IMR-90 (cell line): ENCODE measurements around the gene TMC7. TPM values are rescaled to one million over a fixed set of nuclear protein-coding genes. Genes with fewer than 3 reads are reported as not detected.

Source experiments
- ATAC-seq: fragments of 200-7000 bp; cut with Tn5 transposase; 2 replicates; pipeline ENCODE4 v1.9.1; 2020; ENCODE audit warnings: low read depth, mild to moderate bottlenecking, moderate library complexity
- BruUV-seq: library from RNA; stranded (reverse); fragments of 400-500 nt; replicated peaks from 2 replicates; lab custom pipeline; 2021; lab: Mats Ljungman, UMichigan
- CTCF ChIA-PET: fragments of 300-600 bp; formaldehyde crosslinking; extraction: SDS; loops from one replicate; lab custom pipeline; 2021; ENCODE audit warnings: antibody characterized with exemption; lab: Yijun Ruan, JAX
- POLR2A ChIA-PET: fragments of 300-600 bp; sonication (Branson Sonifier 250); formaldehyde crosslinking; loops from one replicate; lab custom pipeline; 2022; ENCODE audit warnings: antibody characterized with exemption; ENCODE audit not compliant: unreplicated experiment; lab: Charles Lee
- DNase-seq: peaks from one replicate; pipeline ENCODE4 v3.0.0; 2013
- H2AFZ ChIP-seq: replicated peaks from 2 replicates; pipeline ENCODE3; 2013; ENCODE audit warnings: low read length, mild to moderate bottlenecking; ENCODE audit not compliant: poor library complexity
- H2AK5ac ChIP-seq: 2 replicates; pipeline ENCODE4 v1.6.1; 2013; ENCODE audit warnings: low read depth, low read length, inconsistent platforms
- H2AK9ac ChIP-seq: replicated peaks from 2 replicates; pipeline ENCODE3; 2013; ENCODE audit warnings: mild to moderate bottlenecking, low read depth, low read length, moderate library complexity; ENCODE audit not compliant: poor library complexity
- H2BK120ac ChIP-seq: 2 replicates; pipeline ENCODE4 v1.6.1; 2013; ENCODE audit warnings: low read depth, low read length, inconsistent platforms
- H2BK15ac ChIP-seq: 3 replicates; pipeline ENCODE4 v1.6.1; 2013; ENCODE audit warnings: low read depth, low read length, inconsistent platforms
- H2BK20ac ChIP-seq: 2 replicates; pipeline ENCODE4 v1.6.1; 2013; ENCODE audit warnings: low read depth, mild to moderate bottlenecking, inconsistent platforms, low read length, moderate library complexity
- H2BK5ac ChIP-seq: 2 replicates; pipeline ENCODE4 v1.6.1; 2013; ENCODE audit warnings: mild to moderate bottlenecking, low read depth, low read length, inconsistent platforms; ENCODE audit not compliant: poor library complexity, severe bottlenecking
- H3K14ac ChIP-seq: replicated peaks from 2 replicates; pipeline ENCODE4 v1.6.1; 2013; ENCODE audit warnings: low read depth, low read length, inconsistent platforms
- H3K18ac ChIP-seq: 2 replicates; pipeline ENCODE4 v1.6.1; 2013; ENCODE audit warnings: low read depth, low read length, control low read depth
- H3K23ac ChIP-seq: 2 replicates; pipeline ENCODE4 v1.6.1; 2013; ENCODE audit warnings: low read depth, low read length, inconsistent platforms
- H3K27ac ChIP-seq: 2 replicates; pipeline ENCODE4 v1.5.1; 2013; ENCODE audit warnings: mild to moderate bottlenecking, control low read depth, low read length; ENCODE audit not compliant: insufficient read depth
- H3K27me3 ChIP-seq: 2 replicates; pipeline ENCODE4 v1.6.1; 2013; ENCODE audit warnings: low read length; ENCODE audit not compliant: control insufficient read depth, insufficient read depth
- H3K36me3 ChIP-seq: 2 replicates; pipeline ENCODE4 v1.6.1; 2013; ENCODE audit warnings: low read length, mixed read lengths; ENCODE audit not compliant: control insufficient read depth, insufficient read depth
- H3K4ac ChIP-seq: 2 replicates; pipeline ENCODE4 v1.6.1; 2013; ENCODE audit warnings: low read depth, low read length, inconsistent platforms
- H3K4me1 ChIP-seq: 2 replicates; pipeline ENCODE4 v1.6.1; 2013; ENCODE audit warnings: low read length, mixed read lengths; ENCODE audit not compliant: control insufficient read depth, insufficient read depth
- H3K4me2 ChIP-seq: 2 replicates; pipeline ENCODE4 v1.6.1; 2013; ENCODE audit warnings: low read depth, mild to moderate bottlenecking, control low read depth, low read length, moderate library complexity
- H3K4me3 ChIP-seq: 2 replicates; pipeline ENCODE4 v1.5.1; 2013; ENCODE audit warnings: low read depth, mild to moderate bottlenecking, control low read depth, low read length, moderate library complexity; ENCODE audit not compliant: insufficient read depth
- H3K56ac ChIP-seq: 2 replicates; pipeline ENCODE4 v1.6.1; 2013; ENCODE audit warnings: low read length, inconsistent platforms; ENCODE audit not compliant: insufficient read depth; ENCODE audit errors: extremely low read depth
- H3K79me1 ChIP-seq, 2 experiments: 2 replicates each; pipeline ENCODE4 v1.6.1; 2013; ENCODE audit warnings: low read length in 2 of 2, inconsistent platforms in 1 of 2, low read depth in 1 of 2
- H3K9ac ChIP-seq: 2 replicates; pipeline ENCODE4 v1.6.1; 2013; ENCODE audit warnings: low read depth, low read length, control low read depth
- H3K9me1 ChIP-seq: 2 replicates; pipeline ENCODE4 v1.6.1; 2013; ENCODE audit warnings: low read length, inconsistent platforms; ENCODE audit not compliant: insufficient read depth
- H3K9me3 ChIP-seq: 2 replicates; pipeline ENCODE4 v1.6.1; 2013; ENCODE audit warnings: low read length; ENCODE audit not compliant: control insufficient read depth, insufficient read depth
- H4K20me1 ChIP-seq: 2 replicates; pipeline ENCODE4 v1.6.1; 2013; ENCODE audit warnings: low read length, inconsistent platforms; ENCODE audit not compliant: insufficient read depth
- H4K5ac ChIP-seq: 2 replicates; pipeline ENCODE4 v1.6.1; 2013; ENCODE audit warnings: mild to moderate bottlenecking, low read depth, low read length, control low read depth
- H4K8ac ChIP-seq, 2 experiments: 2 replicates each; pipeline ENCODE4 v1.6.1; 2013; ENCODE audit warnings: low read depth in 2 of 2, low read length in 2 of 2, control low read depth in 1 of 2, inconsistent platforms in 1 of 2
- H4K91ac ChIP-seq: 2 replicates; pipeline ENCODE4 v1.6.1; 2013; ENCODE audit warnings: low read depth, low read length, inconsistent platforms; ENCODE audit not compliant: insufficient read depth
- CEBPB ChIP-seq: IDR thresholded peaks from 2 replicates; pipeline ENCODE4 v1.6.1; 2012; ENCODE audit warnings: low read depth, low read length, improper control_type of control experiment
- CHD1 ChIP-seq: IDR thresholded peaks from 2 replicates; pipeline ENCODE4 v1.6.1; 2012; ENCODE audit warnings: low read depth, low read length, improper control_type of control experiment
- CTCF ChIP-seq: conservative IDR thresholded peaks from 2 replicates; pipeline ENCODE4 v1.5.1; 2012; ENCODE audit warnings: mild to moderate bottlenecking, low read depth, low read length, improper control_type of control experiment
- MAFK ChIP-seq: IDR thresholded peaks from 2 replicates; pipeline ENCODE4 v1.6.1; 2012; ENCODE audit warnings: low read depth, low read length, improper control_type of control experiment
- MXI1 ChIP-seq: IDR thresholded peaks from 2 replicates; pipeline ENCODE4 v1.6.1; 2012; ENCODE audit warnings: low read depth, mild to moderate bottlenecking, low read length, moderate library complexity, borderline replicate concordance
- NFE2L2 ChIP-seq: fragments of 150-350 bp; IDR thresholded peaks from 2 replicates; pipeline ENCODE4 v1.6.1; 2016; ENCODE audit warnings: low read depth, mild to moderate bottlenecking, low read length
- POLR2A ChIP-seq: IDR thresholded peaks from 2 replicates; pipeline ENCODE4 v1.6.1; 2012; ENCODE audit warnings: mild to moderate bottlenecking, low read depth, low read length
- RAD21 ChIP-seq: IDR thresholded peaks from 2 replicates; pipeline ENCODE4 v1.6.1; 2012; ENCODE audit warnings: low read length, improper control_type of control experiment
- RCOR1 ChIP-seq: IDR thresholded peaks from 2 replicates; pipeline ENCODE4 v1.6.1; 2012; ENCODE audit warnings: mild to moderate bottlenecking, low read length, improper control_type of control experiment; ENCODE audit not compliant: insufficient replicate concordance
- RFX5 ChIP-seq: IDR thresholded peaks from 2 replicates; pipeline ENCODE4 v1.8.0; 2012; ENCODE audit warnings: low read depth, mild to moderate bottlenecking, low read length, moderate library complexity
- SMC3 ChIP-seq: fragments of 150-350 bp; IDR thresholded peaks from 2 replicates; pipeline ENCODE4 v1.6.1; 2016; ENCODE audit warnings: low read depth, mild to moderate bottlenecking, antibody characterized with exemption, low read length, moderate library complexity
- WGBS, 2 experiments: methylation state at CpG; one replicate each; pipeline versions ENCODE4 v1.1.5 to v1.1.7; 2013; ENCODE audit warnings: missing lambda C conversion rate in 2 of 2; ENCODE audit not compliant: insufficient read length in 1 of 2; ENCODE audit errors: extremely low coverage in 2 of 2; 5-methylcytosine and 5-hydroxymethylcytosine counted together
- dilution Hi-C: fragments of 300-500 bp; cut with HindIII; formaldehyde crosslinking; loops from one replicate; pipeline ENCODE4 v1.14.3; 2018; ENCODE audit warnings: low sequenced_read_pairs; ENCODE audit not compliant: unreplicated experiment
- in situ Hi-C: fragments of 300-500 bp; cut with MboI; formaldehyde crosslinking; loops from 3 replicates; pipeline ENCODE4 v1.14.3; 2019; ENCODE audit warnings: low sequenced_read_pairs, inconsistent platforms, mixed read lengths
- intact Hi-C: fragments of 100-400 bp; cut with micrococcal nuclease; formaldehyde crosslinking; loops from 2 replicates; pipeline ENCODE4 v1.10.0; 2022
- polyA plus RNA-seq, 3 experiments: library from polyadenylated mRNA; depleted of rRNA; stranded (reverse); fragments of >200 nt; gene quantifications; 2 replicates each; pipeline ENCODE4 v1.2.3, GENCODE V29; 2012; ENCODE audit warnings: low replicate concordance in 1 of 3
- total RNA-seq: library from RNA; depleted of rRNA; stranded (reverse); fragments of >200 nt; gene quantifications from 2 replicates; pipeline ENCODE4 v1.2.3, GENCODE V29; 2012

TMC7 gene
- total and polyA plus RNA-seq, 2 of the 4 experiments (the other 2 are of a cell fraction) = 0.27 to 0.36 TPM

- H2BK15ac ChIP-seq = no peak overlapping the region
- H4K8ac ChIP-seq = no peak overlapping the region
- H3K27ac ChIP-seq = no peak overlapping the region
- no peak overlapping the region for H3K4ac ChIP-seq
- H4K5ac ChIP-seq = no peak overlapping the region
- H3K79me1 ChIP-seq = no peaks in the 10 kb centered on the region
- H3K4me2 ChIP-seq = no peak overlapping the region
- no peak overlapping the region for H2BK20ac ChIP-seq
- no peaks in the 10 kb centered on the region for H3K9me3 ChIP-seq
- H2AK5ac ChIP-seq = no peak overlapping the region
- H2AK9ac ChIP-seq = no peak overlapping the region
- H3K23ac ChIP-seq = no peak overlapping the region
- H3K14ac ChIP-seq = no peak overlapping the region
- ATAC-seq = no peak
- no peaks in the 10 kb centered on the region for H3K36me3 ChIP-seq
- CTCF ChIA-PET = interaction anchor here (1.2 kb wide), 1 partner anchor 10 kb away, joined by 3 read pairs; no protein-coding TSS in a partner anchor
- intact Hi-C loops (no loop called here), dilution Hi-C loops (no loop called here), in situ Hi-C loops (no loop called here)
- no peak overlapping the region for H2AFZ ChIP-seq
- H3K9me1 ChIP-seq = peaks cover 2% of the 10 kb centered on the region; the same call in 1 of the 2 replicates
- no peak overlapping the region for H4K91ac ChIP-seq
- no peaks in the 10 kb centered on the region for H3K27me3 ChIP-seq
- H4K20me1 ChIP-seq = no peaks in the 10 kb centered on the region
- POLR2A ChIA-PET = no interaction called here
- no peak overlapping the region for H2BK120ac ChIP-seq
- no peak overlapping the region for H3K56ac ChIP-seq
- no peak overlapping the region for H3K9ac ChIP-seq
- no peak overlapping the region for H3K4me3 ChIP-seq
- WGBS, 2 experiments = no CpG with 5 or more reads among the region's 4 CpGs
- DNase-seq = no peak
- H3K18ac ChIP-seq = no peak overlapping the region
- H3K4me1 ChIP-seq = no peaks in the 10 kb centered on the region
- TF ChIP-seq CTCF = no peak
- no peak for TF ChIP-seq SMC3
- no peak for TF ChIP-seq MAFK
- TF ChIP-seq RFX5 = no peak
- TF ChIP-seq CHD1 = no peak
- no peak for TF ChIP-seq MXI1
- TF ChIP-seq NFE2L2 = no peak
- no peak for TF ChIP-seq RAD21
- no peak for TF ChIP-seq POLR2A
- no peak for TF ChIP-seq RCOR1
- TF ChIP-seq CEBPB = no peak
- no TSS peak for BruUV-seq
- H2BK5ac ChIP-seq = no peak overlapping the region
These were observed 38.0 kb downstream of the TMC7 start for GRCh38 chr16:19021747-19022146.
